H9 (cell line): Measurements from ENCODE around the gene SZRD1. TPM values are rescaled to one million over a fixed set of nuclear protein-coding genes. Genes with fewer than 3 reads are reported as not detected.

Experiments used
- DNase-seq: peaks from one replicate; pipeline ENCODE4 v3.0.0-alpha.2; 2017
- H2AFZ ChIP-seq: one replicate; pipeline ENCODE4 v1.6.1; 2013; ENCODE audit warnings: mild to moderate bottlenecking, low read length, control low read depth, moderate library complexity
- H2AK5ac ChIP-seq: 2 replicates; pipeline ENCODE4 v1.6.1; 2013; ENCODE audit warnings: low read length, control low read depth, mixed read lengths; ENCODE audit not compliant: insufficient read length
- H2BK120ac ChIP-seq: one replicate; pipeline ENCODE4 v1.6.1; 2013; ENCODE audit warnings: low read depth, mild to moderate bottlenecking, low read length, control low read depth, inconsistent platforms; ENCODE audit not compliant: poor library complexity, severe bottlenecking
- H2BK12ac ChIP-seq: 2 replicates; pipeline ENCODE4 v1.6.1; 2013; ENCODE audit warnings: low read length, control low read depth, mixed read lengths, low read depth; ENCODE audit not compliant: insufficient read length
- H2BK15ac ChIP-seq: 2 replicates; pipeline ENCODE4 v1.6.1; 2013; ENCODE audit warnings: low read depth, low read length, control low read depth
- H2BK20ac ChIP-seq: one replicate; pipeline ENCODE4 v1.6.1; 2013; ENCODE audit warnings: low read depth, mild to moderate bottlenecking, low read length, control low read depth, inconsistent platforms; ENCODE audit not compliant: poor library complexity, severe bottlenecking
- H2BK5ac ChIP-seq: 2 replicates; pipeline ENCODE4 v1.6.1; 2013; ENCODE audit warnings: low read length, control low read depth, mixed read lengths; ENCODE audit not compliant: insufficient read length
- H3K14ac ChIP-seq: 2 replicates; pipeline ENCODE4 v1.6.1; 2013; ENCODE audit warnings: low read length, control low read depth; ENCODE audit not compliant: insufficient read depth
- H3K18ac ChIP-seq: 2 replicates; pipeline ENCODE4 v1.6.1; 2013; ENCODE audit warnings: low read depth, mild to moderate bottlenecking, mixed read lengths, low read length, control low read depth; ENCODE audit not compliant: insufficient read length
- H3K23ac ChIP-seq: 2 replicates; pipeline ENCODE4 v1.6.1; 2013; ENCODE audit warnings: low read length, control low read depth, mixed read lengths, low read depth; ENCODE audit not compliant: insufficient read length
- H3K23me2 ChIP-seq: 2 replicates; pipeline ENCODE4 v1.6.1; 2013; ENCODE audit warnings: low read depth, mild to moderate bottlenecking, mixed read lengths, low read length, control low read depth; ENCODE audit not compliant: insufficient read length, poor library complexity, severe bottlenecking
- H3K27ac ChIP-seq: 2 replicates; pipeline ENCODE4 v1.5.1; 2013; ENCODE audit warnings: low read length, control low read depth, mixed read lengths, low read depth; ENCODE audit not compliant: insufficient read length
- H3K27me3 ChIP-seq: 2 replicates; pipeline ENCODE4 v1.6.1; 2013; ENCODE audit warnings: low read length, control low read depth, inconsistent platforms; ENCODE audit not compliant: insufficient read depth
- H3K4ac ChIP-seq: 2 replicates; pipeline ENCODE4 v1.6.1; 2013; ENCODE audit warnings: low read depth, mild to moderate bottlenecking, control low read depth, inconsistent platforms, low read length, moderate library complexity
- H3K4me1 ChIP-seq: 2 replicates; pipeline ENCODE4 v1.6.1; 2013; ENCODE audit warnings: low read length, control low read depth, inconsistent platforms; ENCODE audit not compliant: insufficient read depth
- H3K4me2 ChIP-seq: 2 replicates; pipeline ENCODE4 v1.6.1; 2013; ENCODE audit warnings: low read length, control low read depth, mixed read lengths; ENCODE audit not compliant: insufficient read length, insufficient read depth
- H3K56ac ChIP-seq: 2 replicates; pipeline ENCODE4 v1.6.1; 2013; ENCODE audit warnings: low read depth, mild to moderate bottlenecking, mixed read lengths, low read length, control low read depth; ENCODE audit not compliant: insufficient read length
- H3K79me1 ChIP-seq: 2 replicates; pipeline ENCODE4 v1.6.1; 2013; ENCODE audit warnings: low read depth, mild to moderate bottlenecking, moderate library complexity, low read length, control low read depth, inconsistent platforms; ENCODE audit not compliant: insufficient read depth, poor library complexity, severe bottlenecking
- H3K79me2 ChIP-seq: 2 replicates; pipeline ENCODE4 v1.6.1; 2013; ENCODE audit warnings: low read length, control low read depth, inconsistent platforms; ENCODE audit not compliant: insufficient read depth
- H3K9ac ChIP-seq: 2 replicates; pipeline ENCODE4 v1.6.1; 2013; ENCODE audit warnings: low read length, control low read depth, mixed read lengths; ENCODE audit not compliant: insufficient read length; ENCODE audit errors: extremely low read depth
- H3K9me3 ChIP-seq: one replicate; pipeline ENCODE4 v1.6.1; 2013; ENCODE audit warnings: low read depth, low read length, inconsistent platforms; ENCODE audit not compliant: control insufficient read depth
- H3T11ph ChIP-seq: one replicate; pipeline ENCODE4 v1.6.1; 2013; ENCODE audit warnings: mild to moderate bottlenecking, low read length, control low read depth, inconsistent platforms
- H4K20me1 ChIP-seq: one replicate; pipeline ENCODE4 v1.6.1; 2013; ENCODE audit not compliant: control insufficient read depth, insufficient read length, insufficient read depth
- H4K5ac ChIP-seq: 2 replicates; pipeline ENCODE4 v1.6.1; 2013; ENCODE audit warnings: low read depth, mild to moderate bottlenecking, mixed read lengths, low read length, control low read depth; ENCODE audit not compliant: insufficient read length
- H4K8ac ChIP-seq: replicated peaks from 2 replicates; pipeline ENCODE4 v1.6.1; 2013; ENCODE audit warnings: low read length, control low read depth, mixed read lengths, low read depth; ENCODE audit not compliant: insufficient read length
- H4K91ac ChIP-seq: 2 replicates; pipeline ENCODE4 v1.6.1; 2013; ENCODE audit warnings: low read depth, mild to moderate bottlenecking, moderate library complexity, mixed read lengths, low read length, control low read depth; ENCODE audit not compliant: insufficient read length
- H3K27ac Mint-ChIP-seq, 3 experiments: 2 replicates in 2 of 3; 3 replicates in 1 of 3; pipeline ENCODE4 v1.8.0; 2020 to 2021; ENCODE audit warnings: mixed read lengths in 3 of 3, mild to moderate bottlenecking in 1 of 3, moderate library complexity in 1 of 3
- H3K27me3 Mint-ChIP-seq: 2 replicates; pipeline ENCODE4 v1.8.0; 2021; ENCODE audit warnings: low read depth, mild to moderate bottlenecking, moderate library complexity, mixed read lengths
- H3K36me3 Mint-ChIP-seq, 3 experiments: 2 replicates in 2 of 3; 3 replicates in 1 of 3; pipeline ENCODE4 v1.8.0; 2020 to 2021; ENCODE audit warnings: low read depth in 3 of 3, mixed read lengths in 3 of 3; ENCODE audit not compliant: insufficient read depth in 1 of 3
- H3K4me1 Mint-ChIP-seq, 2 experiments: 2 replicates each; pipeline ENCODE4 v1.8.0; 2020; ENCODE audit warnings: mixed read lengths in 2 of 2
- H3K4me3 Mint-ChIP-seq, 2 experiments: 2 replicates in 1 of 2; 3 replicates in 1 of 2; pipeline ENCODE4 v1.8.0; 2020 to 2021; ENCODE audit warnings: mild to moderate bottlenecking in 2 of 2, mixed read lengths in 2 of 2, moderate library complexity in 1 of 2
- H3K9me3 Mint-ChIP-seq, 2 experiments: 2 replicates in 1 of 2; 3 replicates in 1 of 2; pipeline ENCODE4 v1.8.0; 2020; ENCODE audit warnings: mild to moderate bottlenecking in 2 of 2, mixed read lengths in 2 of 2, moderate library complexity in 1 of 2
- WGBS: extraction: QIAGEN DNeasy Blood & Tissue Kit; methylation state at CpG from one replicate; pipeline ENCODE4 v1.1.7; 2013; ENCODE audit warnings: missing lambda C conversion rate, low lambda C conversion rate, mixed read lengths; ENCODE audit not compliant: insufficient read length; ENCODE audit errors: extremely low coverage; 5-methylcytosine and 5-hydroxymethylcytosine counted together
- total RNA-seq: library from RNA; stranded (reverse); gene quantifications from 2 replicates; pipeline ENCODE4 v1.2.1, GENCODE V29; 2021
- TF ChIP-seq, protein P1 (sequence below): fragments of 200-600 bp; sonication (generic); conservative IDR thresholded peaks from 3 replicates; pipeline ENCODE4 v1.8.0; 2021; ENCODE audit warnings: antibody characterized with exemption, mild to moderate bottlenecking

The SZRD1 gene
- total RNA-seq, 1 experiment from 2014 or later, result 118 TPM

DNA sequence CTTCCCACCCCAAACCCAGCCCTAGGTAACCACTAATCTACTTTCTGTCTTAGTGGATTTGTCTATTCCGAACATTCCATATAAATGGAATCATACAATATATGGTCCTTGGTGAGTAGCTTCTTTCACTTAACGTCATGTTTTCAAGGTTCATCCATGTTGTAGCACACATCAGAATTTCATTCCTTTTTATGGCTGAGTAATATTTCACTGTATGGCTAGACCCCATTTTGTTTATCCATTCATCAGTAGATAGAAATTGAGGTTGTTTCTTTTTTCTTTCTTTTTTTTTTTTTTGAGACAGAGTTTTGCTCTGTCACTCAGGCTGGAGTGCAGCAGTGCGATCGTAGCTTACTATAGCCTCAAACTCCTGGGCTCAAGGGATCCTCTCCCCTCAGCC lies 67.0 kb downstream of the SZRD1 start:
- Histone ChIP-seq H2BK15ac (no peak overlapping the region), H4K91ac (no peak overlapping the region), H3K79me2 (no peaks in the 10 kb centered on the region), H4K20me1 (no peaks in the 10 kb centered on the region), H3K27me3 (no peaks in the 10 kb centered on the region), H3K4me2 (no peak overlapping the region), H4K8ac (no peak overlapping the region), H2BK5ac (no peak overlapping the region), H3K9ac (no peak overlapping the region), H3K4ac (no peak overlapping the region), H3K9me3 (no peaks in the 10 kb centered on the region), H3K27ac (no peak overlapping the region), H3T11ph (no peak overlapping the region), H3K23me2 (no peaks in the 10 kb centered on the region), H3K18ac (no peak overlapping the region), H3K23ac (no peak overlapping the region), H3K79me1 (no peaks in the 10 kb centered on the region), H3K4me1 (peaks cover 4% of the 10 kb centered on the region; the same call in 1 of the 2 replicates), H2AFZ (no peak overlapping the region), H2AK5ac (no peak overlapping the region), H4K5ac (no peak overlapping the region), H3K14ac (no peak overlapping the region), H2BK120ac (no peak overlapping the region), H2BK20ac (no peak overlapping the region), H3K56ac (no peak overlapping the region), H2BK12ac (no peak overlapping the region)
- H3K4me1 Mint-ChIP-seq, result peaks cover 7 to 9% of the 10 kb centered on the region in 2 experiments
- H3K27me3 Mint-ChIP-seq, result peaks cover 16% of the 10 kb centered on the region
- H3K27ac Mint-ChIP-seq, result no peak overlapping the region
- TF ChIP-seq, protein P1, sequence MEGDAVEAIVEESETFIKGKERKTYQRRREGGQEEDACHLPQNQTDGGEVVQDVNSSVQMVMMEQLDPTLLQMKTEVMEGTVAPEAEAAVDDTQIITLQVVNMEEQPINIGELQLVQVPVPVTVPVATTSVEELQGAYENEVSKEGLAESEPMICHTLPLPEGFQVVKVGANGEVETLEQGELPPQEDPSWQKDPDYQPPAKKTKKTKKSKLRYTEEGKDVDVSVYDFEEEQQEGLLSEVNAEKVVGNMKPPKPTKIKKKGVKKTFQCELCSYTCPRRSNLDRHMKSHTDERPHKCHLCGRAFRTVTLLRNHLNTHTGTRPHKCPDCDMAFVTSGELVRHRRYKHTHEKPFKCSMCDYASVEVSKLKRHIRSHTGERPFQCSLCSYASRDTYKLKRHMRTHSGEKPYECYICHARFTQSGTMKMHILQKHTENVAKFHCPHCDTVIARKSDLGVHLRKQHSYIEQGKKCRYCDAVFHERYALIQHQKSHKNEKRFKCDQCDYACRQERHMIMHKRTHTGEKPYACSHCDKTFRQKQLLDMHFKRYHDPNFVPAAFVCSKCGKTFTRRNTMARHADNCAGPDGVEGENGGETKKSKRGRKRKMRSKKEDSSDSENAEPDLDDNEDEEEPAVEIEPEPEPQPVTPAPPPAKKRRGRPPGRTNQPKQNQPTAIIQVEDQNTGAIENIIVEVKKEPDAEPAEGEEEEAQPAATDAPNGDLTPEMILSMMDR, result no peak
- H3K36me3 Mint-ChIP-seq, result no peaks in the 10 kb centered on the region
- WGBS, result no CpG with 5 or more reads among the region's 4 CpGs
- H3K9me3 Mint-ChIP-seq, result no peaks in the 10 kb centered on the region; a peak in 1 of 5 replicates
- no peak overlapping the region for H3K4me3 Mint-ChIP-seq
- no peak for DNase-seq
